Activated CD8-positive, alpha-beta T cell treated with anti-CD3 and anti-CD28 coated beads for 36 hours (primary cell): ENCODE results near the gene ERF. TPM values are rescaled to one million over a fixed set of nuclear protein-coding genes. Genes with fewer than 3 reads are reported as not detected.
A peak's percentile ranks its signal among the peaks of the same experiment; 100 is the strongest.

Source experiments
- ATAC-seq: fragments of 200-7000 bp; cut with Tn5 transposase; one replicate; pipeline ENCODE4 v1.10.0; 2021; ENCODE audit warnings: mild to moderate bottlenecking, moderate library complexity
- CTCF ChIA-PET: fragments of 350-600 bp; sonication (Branson Sonifier 250); formaldehyde crosslinking; loops from one replicate; lab custom pipeline; 2021; ENCODE audit warnings: antibody characterized with exemption; lab: Charles Lee
- POLR2A ChIA-PET: fragments of 350-600 bp; sonication (Branson Sonifier 250); formaldehyde crosslinking; loops from one replicate; lab custom pipeline; 2021; ENCODE audit warnings: antibody characterized with exemption; lab: Charles Lee
- DNase-seq: peaks from one replicate; pipeline ENCODE4 v3.0.0-alpha.2; 2020
- H3K27ac Mint-ChIP-seq: one replicate; pipeline ENCODE4 v1.8.0; 2021; ENCODE audit warnings: mild to moderate bottlenecking, mixed read lengths
- H3K27me3 Mint-ChIP-seq: one replicate; pipeline ENCODE4 v1.8.0; 2021; ENCODE audit warnings: mixed read lengths
- H3K36me3 Mint-ChIP-seq: one replicate; pipeline ENCODE4 v1.8.0; 2021; ENCODE audit warnings: low read depth, mixed read lengths
- H3K4me1 Mint-ChIP-seq: one replicate; pipeline ENCODE4 v1.8.0; 2021; ENCODE audit warnings: low read depth, mixed read lengths
- H3K4me3 Mint-ChIP-seq: one replicate; pipeline ENCODE4 v1.8.0; 2021; ENCODE audit warnings: mild to moderate bottlenecking, moderate library complexity, mixed read lengths
- H3K9me3 Mint-ChIP-seq: one replicate; pipeline ENCODE4 v1.8.0; 2021; ENCODE audit warnings: mixed read lengths
- CTCF ChIP-seq: fragments of 200-600 bp; IDR thresholded peaks from one replicate; pipeline ENCODE4 v1.8.0; 2022; ENCODE audit warnings: antibody characterized with exemption, mild to moderate bottlenecking
- intact Hi-C: fragments of 100-400 bp; cut with micrococcal nuclease; formaldehyde crosslinking; loops from one replicate; pipeline ENCODE4 v1.10.0; 2022
- total RNA-seq, 2 experiments: library from RNA; stranded (reverse); gene quantifications; one replicate each; pipeline ENCODE4 v1.2.3, GENCODE V29; 2021

Gene ERF
- total RNA-seq, 2 experiments from 2014 or later: 60.0 to 69.2 TPM

GRCh38 chr19:42297039-42297438 is 42.1 kb upstream of the ERF start:
- ATAC-seq: no peak
- Mint-ChIP-seq H3K4me3 (no peak overlapping the region), H3K27ac (no peak overlapping the region), H3K4me1 (peaks cover 12% of the 10 kb centered on the region), H3K36me3 (peaks cover 18% of the 10 kb centered on the region), H3K27me3 (no peaks in the 10 kb centered on the region), H3K9me3 (no peaks in the 10 kb centered on the region)
- ChIA-PET POLR2A (interaction anchor here (0.9 to 1.3 kb wide), 4 partner anchors 12 to 52 kb away, joined by 3 read pairs; no protein-coding TSS in a partner anchor), CTCF (interaction anchor here (0.8 to 2.8 kb wide), 15 partner anchors 9 to 174 kb away, joined by 3 to 14 read pairs (median 4); partner anchors contain the start of genes GSK3A and POU2F2)
- TF ChIP-seq CTCF: no peak
- intact Hi-C loops: no loop called here
- no peak for DNase-seq

GRCh38 chr19:42295831-42296525 is 41.0 kb upstream of the ERF start:
- TF ChIP-seq CTCF: peak; percentile 94
- DNase-seq: peak; percentile 95
- H3K4me1 Mint-ChIP-seq: peaks cover 6% of the 10 kb centered on the region
- ChIA-PET CTCF (interaction anchor here (0.6 to 2.8 kb wide), 19 partner anchors 8 to 183 kb away, joined by 3 to 14 read pairs (median 4); partner anchors contain the start of genes GSK3A and POU2F2), POLR2A (interaction anchor here (0.9 to 1.2 kb wide), 6 partner anchors 12 to 25 kb away, joined by 3 read pairs; no protein-coding TSS in a partner anchor)
- no peaks in the 10 kb centered on the region for H3K27me3 Mint-ChIP-seq
- H3K27ac Mint-ChIP-seq: peak overlapping the region; percentile 15
- H3K9me3 Mint-ChIP-seq: no peaks in the 10 kb centered on the region
- intact Hi-C loops: no loop called here
- peaks cover 22% of the 10 kb centered on the region for H3K36me3 Mint-ChIP-seq
- no peak overlapping the region for H3K4me3 Mint-ChIP-seq
- ATAC-seq: peak; percentile 99

GRCh38 chr19:42295342-42295741 is 40.4 kb upstream of the ERF start:
- ATAC-seq (no peak), DNase-seq (no peak)
- no peak for TF ChIP-seq CTCF
- peaks cover 22% of the 10 kb centered on the region for H3K36me3 Mint-ChIP-seq
- H3K9me3 Mint-ChIP-seq: no peaks in the 10 kb centered on the region
- no peaks in the 10 kb centered on the region for H3K27me3 Mint-ChIP-seq
- POLR2A ChIA-PET: interaction anchor here (0.9 to 1.2 kb wide), 3 partner anchors 13 to 95 kb away, joined by 3 read pairs; no protein-coding TSS in a partner anchor
- intact Hi-C loops: no loop called here
- no peak overlapping the region for H3K27ac Mint-ChIP-seq
- no peak overlapping the region for H3K4me3 Mint-ChIP-seq
- CTCF ChIA-PET: interaction anchor here (0.6 to 2.8 kb wide), 8 partner anchors 11 to 183 kb away, joined by 3 to 14 read pairs (median 4); partner anchors contain the start of gene GSK3A
- peaks cover 6% of the 10 kb centered on the region for H3K4me1 Mint-ChIP-seq

GRCh38 chr19:42294471-42295137 is 39.7 kb upstream of the ERF start:
- no peak for ATAC-seq
- Mint-ChIP-seq H3K27me3 (no peaks in the 10 kb centered on the region), H3K27ac (no peak overlapping the region), H3K4me3 (no peak overlapping the region), H3K36me3 (peaks cover 22% of the 10 kb centered on the region), H3K9me3 (no peaks in the 10 kb centered on the region), H3K4me1 (peaks cover 6% of the 10 kb centered on the region)
- ChIA-PET POLR2A (interaction anchor here (0.9 to 1.0 kb wide), 2 partner anchors 12 to 94 kb away, joined by 3 read pairs; no protein-coding TSS in a partner anchor), CTCF (interaction anchor here (0.8 to 2.8 kb wide), 6 partner anchors 10 to 57 kb away, joined by 3 to 14 read pairs (median 4); no protein-coding TSS in a partner anchor)
- no peak for TF ChIP-seq CTCF
- DNase-seq: no peak
- intact Hi-C loops: no loop called here
